AG10803 (cell line): ENCODE measurements around the gene CCDC9B.

Source experiments
- DNase-seq: peaks from one replicate; pipeline ENCODE4 v3.0.0; 2010; ENCODE audit warnings: low read depth
- H3K4me3 ChIP-seq: 2 replicates; pipeline ENCODE4 v1.5.1; 2011; ENCODE audit warnings: mild to moderate bottlenecking, low read length, control low read depth
- TF ChIP-seq, protein P1 (sequence below): conservative IDR thresholded peaks from 2 replicates; pipeline ENCODE4 v1.5.1; 2011; ENCODE audit warnings: mild to moderate bottlenecking, low read length, control low read depth, inconsistent platforms

Gene CCDC9B

DNA sequence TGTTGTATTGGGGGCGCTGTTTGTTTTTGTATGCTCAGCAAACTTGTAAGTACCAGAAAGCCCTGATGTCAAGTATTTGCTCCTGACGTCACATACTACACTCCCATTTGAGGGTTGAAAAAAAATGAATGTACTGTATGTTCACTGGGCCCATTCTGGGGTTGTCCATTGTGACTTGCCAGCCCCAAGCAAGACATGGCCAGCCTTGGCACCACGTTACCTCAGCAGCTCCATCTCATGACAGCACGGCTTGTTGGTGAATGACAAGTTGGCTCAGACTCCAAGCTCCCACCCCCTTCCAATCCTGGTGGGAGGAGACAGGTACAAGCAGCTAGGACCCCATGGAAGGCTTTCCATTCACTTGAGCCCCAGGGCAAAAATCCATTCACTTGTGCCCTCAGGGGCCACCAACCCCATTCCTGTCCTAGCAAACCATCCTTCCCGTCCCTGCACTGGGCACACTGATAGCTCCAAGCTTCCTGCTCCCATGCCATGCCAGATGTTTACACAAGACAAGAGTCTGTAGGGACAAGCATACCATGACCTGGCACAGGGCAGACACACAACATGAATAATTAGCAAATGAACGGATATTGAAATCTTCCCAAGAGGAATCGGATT is 11.7 kb upstream of the CCDC9B start:
- DNase-seq, result no peak
- TF ChIP-seq, protein P1, sequence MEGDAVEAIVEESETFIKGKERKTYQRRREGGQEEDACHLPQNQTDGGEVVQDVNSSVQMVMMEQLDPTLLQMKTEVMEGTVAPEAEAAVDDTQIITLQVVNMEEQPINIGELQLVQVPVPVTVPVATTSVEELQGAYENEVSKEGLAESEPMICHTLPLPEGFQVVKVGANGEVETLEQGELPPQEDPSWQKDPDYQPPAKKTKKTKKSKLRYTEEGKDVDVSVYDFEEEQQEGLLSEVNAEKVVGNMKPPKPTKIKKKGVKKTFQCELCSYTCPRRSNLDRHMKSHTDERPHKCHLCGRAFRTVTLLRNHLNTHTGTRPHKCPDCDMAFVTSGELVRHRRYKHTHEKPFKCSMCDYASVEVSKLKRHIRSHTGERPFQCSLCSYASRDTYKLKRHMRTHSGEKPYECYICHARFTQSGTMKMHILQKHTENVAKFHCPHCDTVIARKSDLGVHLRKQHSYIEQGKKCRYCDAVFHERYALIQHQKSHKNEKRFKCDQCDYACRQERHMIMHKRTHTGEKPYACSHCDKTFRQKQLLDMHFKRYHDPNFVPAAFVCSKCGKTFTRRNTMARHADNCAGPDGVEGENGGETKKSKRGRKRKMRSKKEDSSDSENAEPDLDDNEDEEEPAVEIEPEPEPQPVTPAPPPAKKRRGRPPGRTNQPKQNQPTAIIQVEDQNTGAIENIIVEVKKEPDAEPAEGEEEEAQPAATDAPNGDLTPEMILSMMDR, result no peak
- no peak overlapping the region for H3K4me3 ChIP-seq

DNA sequence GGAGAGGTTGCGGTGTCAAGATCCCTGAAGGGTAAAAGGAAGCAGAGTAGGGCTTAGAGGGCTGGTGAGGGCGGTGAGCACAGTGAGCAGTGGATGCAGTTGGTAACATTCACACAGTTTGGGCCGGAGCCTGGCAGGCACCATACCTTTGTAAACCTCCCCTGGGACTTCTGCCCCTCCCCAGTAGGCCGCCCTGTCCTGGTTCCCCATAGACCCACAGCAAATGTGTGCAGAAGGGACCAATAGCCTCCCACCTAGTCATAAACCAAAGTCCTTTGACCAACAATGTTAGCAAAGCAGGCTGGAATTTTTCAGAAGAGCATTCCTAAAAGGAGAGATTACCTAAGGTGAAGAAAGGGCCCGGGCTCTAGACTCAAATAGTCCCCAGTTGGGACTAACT is 8.4 kb upstream of the CCDC9B start:
- TF ChIP-seq, protein P1, result no peak
- no peak overlapping the region for H3K4me3 ChIP-seq
- no peak for DNase-seq

DNA sequence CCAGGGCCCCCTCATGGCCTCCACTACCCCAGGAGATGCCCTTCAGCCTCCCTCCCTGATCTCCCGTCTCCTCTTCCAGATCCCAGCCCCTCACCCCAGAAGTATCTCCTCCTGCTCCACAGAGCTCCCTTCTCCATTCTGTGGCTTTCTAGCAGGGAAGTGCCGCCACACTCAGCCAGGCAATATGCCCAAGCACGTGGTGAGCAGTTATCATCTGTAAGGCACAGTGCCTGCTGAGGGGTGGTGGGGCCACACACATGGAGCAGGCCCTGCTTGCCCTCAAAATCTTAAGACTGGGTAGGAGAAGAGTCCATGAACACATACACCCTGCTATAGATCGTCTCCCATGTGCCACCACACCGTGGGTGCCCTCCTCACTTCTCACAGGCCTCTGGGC is 7.7 kb upstream of the CCDC9B start:
- no peak for DNase-seq
- TF ChIP-seq, protein P1, result no peak
- no peak overlapping the region for H3K4me3 ChIP-seq

DNA sequence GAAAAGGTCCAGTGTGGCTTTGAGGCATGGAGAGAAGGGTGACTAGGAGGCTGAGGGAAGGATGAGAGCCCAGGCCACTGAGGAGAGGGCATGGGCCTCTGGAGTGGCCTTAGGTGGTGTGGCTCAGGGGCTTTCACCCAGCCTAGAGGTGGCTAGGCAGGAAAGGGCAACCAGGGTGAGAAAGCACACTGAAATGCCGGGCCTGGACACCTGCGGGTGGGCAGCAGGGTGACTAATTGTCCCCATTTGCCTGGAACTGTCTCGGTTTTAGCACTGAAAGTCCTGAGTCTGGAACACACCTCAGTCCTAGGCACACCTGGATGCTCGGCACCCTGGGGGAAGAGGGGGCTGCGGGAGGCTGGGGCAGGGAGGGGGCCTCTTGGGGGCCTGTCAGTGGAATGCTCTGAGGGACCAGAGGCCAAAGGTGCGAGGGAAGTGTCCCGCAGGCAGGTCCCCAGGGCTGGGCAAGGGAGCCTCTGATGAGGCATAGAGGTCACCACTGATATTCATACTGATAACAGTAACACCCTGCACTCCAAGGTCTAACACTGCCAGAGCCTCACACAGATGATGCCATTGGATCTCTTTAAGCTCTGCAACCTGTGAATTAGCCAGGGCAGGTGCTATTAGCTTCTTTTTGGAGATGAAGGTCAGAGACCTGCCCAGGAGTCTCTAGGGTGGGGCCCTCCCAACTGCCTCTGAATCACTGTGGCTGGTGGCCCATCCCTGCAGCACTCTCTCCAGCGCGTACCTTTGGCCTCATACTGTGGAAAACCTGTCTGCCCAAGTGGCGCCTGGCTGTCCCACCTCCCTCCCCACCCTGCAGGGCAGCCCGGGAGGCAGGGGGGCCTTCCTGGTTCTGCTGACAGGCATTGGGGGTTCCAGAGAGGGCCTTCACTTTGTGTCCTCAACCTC is 7.1 kb upstream of the CCDC9B start:
- no peak overlapping the region for H3K4me3 ChIP-seq
- TF ChIP-seq, protein P1, result no peak
- DNase-seq, result no peak

DNA sequence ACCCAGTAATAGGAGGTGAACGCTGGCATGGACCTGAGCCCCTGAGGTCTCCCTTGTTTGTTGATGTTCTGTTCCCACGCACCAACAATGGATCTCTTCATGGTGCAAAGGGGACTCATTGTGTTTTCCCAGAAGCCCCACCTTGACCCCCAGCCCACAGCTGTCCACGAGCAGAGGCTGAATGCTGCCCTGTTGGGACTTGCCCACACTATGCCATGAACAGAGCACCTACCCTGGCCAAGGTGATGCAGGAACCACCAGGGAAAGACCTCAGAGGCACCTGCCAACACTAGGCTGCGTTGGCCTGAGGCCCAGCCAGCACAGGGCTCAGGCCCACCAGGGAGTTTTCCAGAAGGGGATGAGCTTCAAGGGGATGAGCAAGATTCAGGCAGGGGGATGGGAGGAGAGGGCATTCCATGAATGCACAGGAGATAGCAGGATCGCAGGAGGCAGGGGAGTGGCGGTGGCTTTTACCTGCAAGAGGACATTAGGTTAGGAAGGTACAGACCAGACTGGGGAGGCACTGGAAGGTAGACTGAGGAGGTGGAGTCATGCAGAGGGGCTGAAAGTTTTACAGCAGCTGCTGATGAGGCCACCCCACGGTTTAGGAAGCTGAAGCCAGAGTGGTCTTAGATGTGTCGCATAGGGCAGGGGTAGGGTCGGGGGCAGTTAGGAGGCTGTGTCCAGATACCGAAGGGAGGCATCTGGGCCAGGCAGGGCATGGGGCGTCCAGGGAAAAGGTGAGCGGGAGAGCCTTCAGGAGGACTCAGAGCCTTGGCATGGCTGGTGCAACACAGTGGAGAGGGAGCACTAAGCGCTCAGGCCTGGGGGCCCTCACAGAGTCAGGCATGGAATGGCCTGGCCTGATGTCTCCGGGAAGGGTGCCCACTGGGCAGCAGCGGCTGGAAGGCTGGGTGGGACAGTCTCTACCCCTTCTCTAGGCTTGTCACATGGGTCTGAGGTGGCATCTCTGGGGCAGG is 6.1 kb upstream of the CCDC9B start:
- H3K4me3 ChIP-seq, result no peak overlapping the region
- TF ChIP-seq, protein P1, result no peak
- DNase-seq, result no peak

DNA sequence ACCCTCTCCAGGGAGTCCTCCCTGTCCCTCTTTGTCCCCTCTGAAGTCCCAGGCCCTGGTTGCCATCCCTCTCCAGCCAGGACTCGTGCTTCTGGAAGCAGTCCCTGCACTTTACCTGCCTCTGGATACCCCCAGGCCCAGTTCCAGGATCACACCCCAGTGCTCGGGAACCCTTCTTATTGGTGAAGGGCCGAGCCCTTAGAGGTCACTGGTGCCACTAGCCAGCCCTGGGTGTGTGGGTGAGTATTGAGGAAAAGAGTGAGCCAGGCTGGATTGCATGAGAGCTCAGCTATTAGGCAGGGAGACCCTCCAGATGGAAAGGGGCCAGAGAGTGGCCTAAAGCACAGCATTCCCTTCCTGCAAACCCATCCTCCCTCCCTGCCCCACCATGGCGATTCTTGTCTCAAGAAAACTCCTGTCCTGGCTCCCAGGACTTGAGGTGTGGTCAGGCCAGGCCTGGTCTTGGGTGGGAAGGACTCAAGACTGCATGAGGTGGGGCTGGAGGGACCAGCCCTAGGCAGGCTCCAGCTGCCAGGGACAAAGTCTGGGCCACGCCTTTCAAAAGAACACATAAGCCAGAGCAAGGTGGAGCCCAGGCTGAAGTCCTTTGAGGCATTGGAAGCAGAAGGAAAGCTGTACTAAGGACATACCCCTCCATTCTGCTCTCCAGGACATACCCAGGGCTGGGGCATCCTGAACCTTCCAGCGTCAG is 5.3 kb upstream of the CCDC9B start:
- TF ChIP-seq, protein P1, result no peak
- no peak for DNase-seq
- H3K4me3 ChIP-seq, result no peak overlapping the region
